CD4-positive, alpha-beta T cell treated with Interleukin-15 for 4 hours (primary cell): ENCODE measurements around the gene SH3PXD2B.

ENCODE experiments used
- DNase-seq: peaks from one replicate; pipeline ENCODE4 v3.0.0-alpha.2; 2020; ENCODE audit warnings: low spot score

The SH3PXD2B gene

GRCh38 chr5:172454358-172455086, at the start of gene SH3PXD2B:
Gene SH3PXD2B (minus strand): TSS chr5:172454525. CDS start chr5:172454352, 173 bp downstream.
- peak; percentile 16 for DNase-seq

GRCh38 chr5:172502969-172503368, 48.6 kb upstream of the SH3PXD2B start:
- DNase-seq: no peak

- DNase-seq: no peak
Measured at GRCh38 chr5:172502410-172502809, 48.1 kb upstream of the SH3PXD2B start.

GRCh38 chr5:172501708-172502320, 47.5 kb upstream of the SH3PXD2B start:
- DNase-seq: no peak

DNA sequence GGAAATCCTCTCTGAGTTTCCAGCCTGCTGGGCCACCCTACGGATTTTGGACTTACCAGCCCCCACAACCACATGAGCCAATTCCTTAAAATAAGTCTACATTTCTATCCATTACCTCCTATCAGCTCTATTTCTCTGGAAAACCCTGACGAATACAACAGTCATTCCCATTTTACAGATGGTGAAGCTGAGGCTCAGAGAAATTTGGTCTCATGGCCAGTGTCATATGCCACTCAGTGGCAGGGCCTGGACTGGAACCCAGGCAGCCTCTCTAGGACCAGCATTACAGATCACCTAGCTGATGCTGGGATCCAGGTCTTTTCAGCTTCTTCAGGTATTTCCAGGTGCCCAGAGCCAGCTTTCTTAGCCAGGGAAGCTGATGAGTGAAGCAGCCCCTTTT, 45.0 kb upstream of the SH3PXD2B start:
- no peak for DNase-seq

DNA sequence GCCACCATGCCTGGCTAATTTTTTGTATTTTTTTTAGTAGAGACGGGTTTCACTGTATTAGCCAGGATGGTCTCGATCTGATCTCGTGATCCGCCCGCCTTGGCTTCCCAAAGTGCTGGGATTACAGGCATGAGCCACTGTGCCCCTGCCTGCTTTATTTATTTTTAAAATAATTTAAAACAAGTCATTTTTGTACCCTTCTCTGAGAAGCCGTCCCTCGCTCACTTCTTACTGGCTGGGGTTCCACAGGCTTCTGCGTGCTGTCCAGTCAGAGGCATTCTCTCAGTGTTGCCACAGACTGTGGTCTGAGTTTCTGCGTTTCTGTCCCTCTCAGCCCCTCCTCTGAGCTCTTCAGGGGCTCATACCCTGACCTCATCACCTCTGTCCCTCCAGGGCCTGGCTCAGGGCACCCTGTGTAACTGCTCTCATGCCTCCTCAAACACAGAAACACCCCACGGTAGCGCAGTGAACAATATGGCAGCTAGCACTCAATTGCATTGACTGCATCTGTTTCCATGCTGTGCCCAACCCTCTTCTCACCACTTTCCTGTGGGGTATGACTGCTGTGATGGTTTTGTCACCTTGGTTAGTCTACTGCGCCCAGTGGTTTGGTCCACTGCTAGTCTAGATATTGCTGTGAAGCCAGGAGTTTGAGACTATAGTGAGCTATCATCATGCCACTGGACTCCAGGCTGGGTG, 44.3 kb upstream of the SH3PXD2B start:
- DNase-seq: no peak

DNA sequence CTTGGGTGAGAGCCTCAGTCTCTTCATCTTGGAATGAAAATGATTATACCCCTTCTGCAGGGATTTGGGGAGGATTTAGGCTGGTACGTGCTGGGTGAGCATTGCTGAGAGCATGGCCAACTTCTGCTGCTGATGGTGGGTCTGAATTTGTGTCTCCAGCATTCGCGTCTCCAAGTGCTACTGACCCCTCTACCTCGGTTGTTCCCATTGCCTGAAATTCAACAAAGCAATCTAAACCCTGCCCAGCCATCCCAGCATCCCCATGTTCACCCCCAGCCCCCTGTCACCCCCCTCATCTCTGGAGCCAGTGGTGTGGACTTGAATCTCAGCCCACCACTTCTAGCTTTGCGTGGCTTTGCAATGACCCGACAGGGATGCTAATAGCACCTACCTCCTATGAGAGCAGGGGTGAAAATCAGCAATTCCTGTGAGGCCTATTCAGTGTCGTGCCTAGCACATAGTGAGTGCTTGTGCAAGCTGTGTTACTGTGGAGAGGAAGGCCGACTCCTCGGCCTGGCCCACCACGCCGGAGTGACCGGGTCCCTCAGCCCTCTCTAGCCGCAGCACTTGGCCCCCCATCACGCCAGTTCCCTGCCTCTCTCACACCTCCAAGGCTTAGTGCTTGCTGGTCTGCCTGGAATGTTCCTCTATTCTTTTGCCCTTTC, 43.4 kb upstream of the SH3PXD2B start:
- no peak for DNase-seq

DNA sequence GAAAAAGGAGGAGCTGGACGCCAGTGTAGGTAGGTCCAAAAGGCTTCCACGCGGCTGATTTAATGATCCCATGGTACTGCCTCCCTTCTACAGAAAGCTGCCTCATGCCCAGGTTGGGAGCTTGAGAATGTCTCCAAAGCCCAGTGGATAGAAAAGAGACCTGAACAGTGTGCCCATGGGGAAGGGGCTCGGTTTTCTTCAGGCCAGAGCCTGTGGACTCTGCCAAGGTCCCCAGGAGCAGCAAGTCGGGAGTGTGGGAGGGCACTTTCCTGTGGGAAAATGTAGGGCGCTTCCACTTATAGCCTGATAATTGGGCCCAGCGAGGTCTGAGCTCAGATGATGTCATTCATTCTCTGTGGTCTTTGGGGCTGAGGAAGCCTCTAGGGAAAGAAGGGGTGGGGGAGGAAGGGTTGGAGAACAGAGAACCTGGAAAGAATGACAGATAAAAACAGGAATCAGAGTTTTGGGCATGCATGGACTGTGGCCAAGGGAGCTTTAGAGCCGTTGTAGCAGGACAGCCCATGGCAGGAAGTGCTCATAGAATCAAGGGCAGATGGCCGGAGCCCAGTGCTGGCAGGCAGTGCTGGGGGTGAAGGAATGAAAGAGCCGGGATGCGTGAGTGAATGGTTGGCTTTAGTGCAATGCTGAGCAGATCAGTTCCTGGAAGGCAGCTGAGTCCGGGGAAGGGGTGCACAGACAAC, 42.5 kb upstream of the SH3PXD2B start:
- no peak for DNase-seq

DNA sequence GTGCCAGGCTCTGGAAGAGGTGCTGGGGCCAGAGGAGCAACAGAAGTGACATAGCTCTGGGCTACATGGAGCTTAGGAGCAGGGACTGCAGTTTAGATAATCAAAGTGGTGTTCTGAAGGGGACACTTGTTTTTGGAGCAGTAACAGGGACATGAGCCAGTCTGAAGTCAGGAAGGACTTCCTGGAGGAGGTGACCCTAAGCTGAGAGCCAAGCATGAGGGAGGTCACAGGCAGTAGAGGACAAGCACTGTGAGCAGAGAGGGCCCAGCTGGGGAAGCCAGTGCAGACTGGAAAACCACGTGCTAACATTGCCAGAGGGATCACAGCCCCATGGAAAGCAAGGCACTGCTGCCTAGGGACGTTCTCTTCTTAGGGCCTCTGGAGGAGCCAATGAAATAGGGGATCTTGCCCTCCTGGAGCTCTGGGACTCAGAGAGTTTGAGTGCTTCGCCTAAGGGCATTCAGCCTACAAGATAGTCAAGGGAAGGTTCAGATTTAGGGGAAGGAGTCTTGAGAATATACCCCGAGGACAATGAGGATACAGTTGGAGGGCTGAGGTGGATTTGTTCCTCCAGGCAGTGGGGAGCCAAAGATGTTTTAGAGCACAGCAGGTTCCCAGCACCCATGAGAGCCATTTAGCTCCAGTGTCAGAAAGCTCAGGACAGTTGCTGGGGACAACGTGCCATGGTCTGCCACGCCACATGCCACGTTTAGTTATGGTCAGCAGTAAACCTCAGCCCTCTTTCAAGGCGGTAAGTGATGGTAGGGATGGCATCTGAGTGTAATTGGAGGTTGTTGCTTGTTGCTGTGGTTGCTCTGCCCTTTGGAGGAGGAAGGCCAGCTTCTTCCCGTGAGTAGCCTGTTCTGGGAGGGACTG, 40.5 kb upstream of the SH3PXD2B start:
- no peak for DNase-seq

GRCh38 chr5:172493906-172494305, 39.6 kb upstream of the SH3PXD2B start:
- no peak for DNase-seq

DNA sequence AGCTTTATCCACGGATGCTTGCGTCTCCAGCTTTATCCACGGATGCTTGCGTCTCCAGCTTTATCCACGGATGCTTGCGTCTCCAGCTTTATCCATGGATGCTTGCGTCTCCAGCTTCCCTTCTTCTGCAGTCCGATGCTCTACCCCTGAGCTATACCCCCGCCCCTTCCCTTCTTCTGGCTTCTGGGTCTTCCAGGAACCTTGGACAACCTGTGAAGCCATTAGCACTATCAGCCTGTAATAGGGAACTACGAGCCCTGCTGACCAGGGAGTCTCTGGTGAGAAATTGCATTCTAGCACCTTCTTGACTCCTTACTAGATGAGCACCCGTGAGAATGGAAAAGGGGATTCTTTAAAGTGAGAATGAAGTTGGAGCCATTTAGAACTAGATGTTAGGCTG, 39.1 kb upstream of the SH3PXD2B start:
- DNase-seq: no peak

- DNase-seq: no peak
Measured at GRCh38 chr5:172493002-172493401, 38.7 kb upstream of the SH3PXD2B start.

GRCh38 chr5:172492097-172492840, 37.9 kb upstream of the SH3PXD2B start:
- no peak for DNase-seq

GRCh38 chr5:172491481-172491880, 37.2 kb upstream of the SH3PXD2B start:
- no peak for DNase-seq

DNA sequence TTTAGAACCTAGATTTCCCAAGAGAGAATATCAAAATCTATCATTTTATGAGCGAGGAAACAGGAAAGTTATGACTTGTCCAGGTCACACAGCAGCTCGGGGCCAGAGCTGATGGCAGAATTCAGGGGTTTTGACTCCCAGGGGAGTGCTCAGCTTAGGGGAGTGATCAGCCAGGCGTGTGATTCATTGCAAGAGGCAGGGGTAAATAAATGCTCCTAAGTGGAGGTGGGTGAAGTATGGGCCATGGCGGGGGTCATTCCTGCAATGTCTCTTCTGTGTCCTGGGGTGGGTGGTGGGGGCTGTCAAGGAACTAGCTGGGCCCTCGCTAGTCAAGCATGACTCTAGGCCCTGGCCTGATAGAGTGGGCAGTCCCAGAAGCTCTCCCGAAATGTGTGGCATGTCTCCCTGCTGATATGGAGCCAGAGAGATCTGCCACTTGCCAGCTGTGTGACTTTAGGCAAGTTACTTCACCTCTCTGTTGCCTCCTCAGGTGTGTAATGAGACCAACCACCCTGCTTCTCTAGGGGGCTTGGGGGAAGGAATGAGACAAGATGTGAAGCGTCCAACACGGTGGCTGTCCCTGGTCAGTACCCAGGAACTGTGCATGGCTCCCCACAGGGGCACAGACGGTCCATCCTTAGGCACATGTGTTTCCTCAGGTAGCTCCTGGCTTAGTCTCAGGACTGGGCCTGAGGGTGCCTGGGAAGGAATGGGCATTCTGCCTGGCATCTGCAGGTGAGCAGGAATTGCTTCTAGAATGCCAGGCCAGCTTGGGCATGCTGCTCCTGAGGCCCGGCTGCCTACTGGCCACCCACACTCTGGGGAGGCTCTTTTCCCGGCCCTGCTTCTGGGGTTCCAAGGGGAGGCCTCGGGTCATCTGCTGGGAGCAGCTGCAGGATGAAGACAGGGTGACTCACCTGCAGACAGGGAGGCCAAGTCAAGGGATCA, 36.5 kb upstream of the SH3PXD2B start:
- DNase-seq: no peak

DNA sequence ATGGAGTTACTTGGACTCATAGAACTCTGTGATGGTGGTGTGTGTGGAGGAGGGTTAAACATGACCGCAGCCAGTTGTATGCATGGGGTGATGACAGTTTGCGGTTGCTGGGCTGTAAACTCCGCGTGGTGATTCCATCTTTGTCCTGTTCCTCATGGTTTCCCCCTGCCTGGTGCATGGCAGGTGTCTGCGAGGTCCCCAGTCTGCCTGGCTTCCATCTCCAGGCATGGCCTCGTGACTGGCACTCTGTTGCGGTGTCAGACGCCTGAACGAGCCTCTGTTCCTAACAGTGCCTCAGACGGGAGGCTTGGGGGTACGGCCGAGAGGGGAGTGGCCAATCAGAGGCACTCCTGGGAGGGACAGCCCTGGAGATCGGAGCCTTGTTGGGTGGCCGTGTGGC, 33.9 kb upstream of the SH3PXD2B start:
- DNase-seq: no peak

DNA sequence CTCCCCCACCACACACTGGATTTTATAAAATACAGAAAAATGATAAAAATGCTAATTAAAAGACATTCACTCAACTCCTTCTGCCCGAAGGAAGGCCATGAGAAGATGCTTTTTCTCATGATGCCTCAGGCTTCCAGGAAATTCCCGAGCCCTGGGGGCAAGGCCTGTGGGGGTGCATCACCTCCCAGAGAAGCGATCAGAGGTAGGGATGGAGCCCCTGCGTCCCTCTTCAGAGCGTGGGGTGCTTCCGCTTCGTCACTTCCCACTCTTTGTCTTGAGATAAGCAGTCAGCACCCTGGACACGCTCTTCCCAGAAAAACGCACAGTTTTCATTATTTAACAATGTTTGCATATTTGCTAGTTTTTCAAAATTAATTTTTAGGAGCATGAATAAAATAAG, 33.3 kb upstream of the SH3PXD2B start:
- DNase-seq: no peak

DNA sequence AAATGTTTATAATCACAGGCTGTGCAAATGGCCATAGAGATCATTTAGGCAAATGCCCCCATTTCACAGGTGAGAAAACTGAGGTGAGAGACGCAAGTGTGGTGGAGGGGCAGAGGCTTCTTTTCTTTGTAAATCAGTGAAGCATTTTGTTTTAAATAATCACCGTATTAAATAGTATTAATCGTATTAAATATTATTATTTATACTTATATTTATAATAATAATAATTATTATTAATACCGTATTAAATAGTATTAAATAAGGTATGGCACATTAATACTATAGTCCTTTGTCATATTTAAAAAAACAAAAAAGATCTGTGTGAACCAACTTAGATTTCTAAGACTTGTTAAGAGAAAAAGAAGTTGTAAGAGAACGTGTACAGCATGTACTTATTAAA, 32.6 kb upstream of the SH3PXD2B start:
- DNase-seq: no peak

DNA sequence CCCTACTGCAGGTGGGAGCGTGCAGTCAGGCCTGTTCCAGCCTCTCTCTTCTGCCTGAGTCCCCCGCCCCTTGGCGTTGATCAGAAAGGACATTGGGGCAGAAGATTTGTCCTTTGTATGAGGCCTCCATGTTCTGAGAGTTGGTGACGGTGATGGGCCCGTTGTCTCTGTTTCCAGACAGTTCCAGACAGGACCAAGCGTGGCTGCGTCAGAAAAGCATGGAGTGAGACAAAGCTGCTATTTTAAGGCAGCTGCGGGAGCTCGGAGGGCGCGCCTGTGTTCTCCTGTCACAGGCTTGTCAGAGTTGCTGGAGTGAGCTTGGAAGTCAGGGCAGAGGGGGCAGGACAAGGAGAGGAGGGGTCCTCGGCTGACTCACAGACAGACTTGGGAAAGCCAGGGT, 32.1 kb upstream of the SH3PXD2B start:
- DNase-seq: no peak
